Measurements from ENCODE around the gene ADPRHL1. TPM values are rescaled to one million over a fixed set of nuclear protein-coding genes. Genes with fewer than 3 reads are reported as not detected.
"Not testable (repeated sequence)": the region's sequence is repeated elsewhere in the genome, so short reads cannot be mapped to it uniquely, and the experiment has no call there.

The ADPRHL1 gene
- total RNA-seq, 2 donors from 2014 or later, result 4.6 to 6.2 TPM

GRCh38 chr13:113369189-113369588 lies 84.1 kb downstream of the ADPRHL1 start:
- Histone ChIP-seq H3K9me3 (no peaks in the 10 kb centered on the region), H3K9ac (ENCODE audit: low read depth in 2 of 2, low read length in 2 of 2) (no peak overlapping the region), H3K27me3 (no peaks in the 10 kb centered on the region), H3K36me3 (no peaks in the 10 kb centered on the region), H3K4me1 (no peaks in the 10 kb centered on the region), H3K4me3 (no peak overlapping the region), H3K27ac (no peak overlapping the region)
- intact Hi-C loops (cut with DNase I), result no loop called here
- TF ChIP-seq CTCF (IDR thresholded peaks at IDR 0.05), result no peak
- no peak for DNase-seq

- H3K9me3 ChIP-seq; H3K27me3 ChIP-seq; H3K27ac ChIP-seq; H3K4me3 ChIP-seq; intact Hi-C loops (cut with DNase I); H3K36me3 ChIP-seq; H3K9ac ChIP-seq (ENCODE audit: low read depth in 2 of 2, low read length in 2 of 2); DNase-seq; H3K4me1 ChIP-seq: not testable (repeated sequence)
Measured at GRCh38 chr13:113368353-113368752, 84.9 kb downstream of the ADPRHL1 start.

- H3K9me3 ChIP-seq, result no peaks in the 10 kb centered on the region
- intact Hi-C loops (cut with DNase I), result no loop called here
- no peaks in the 10 kb centered on the region for H3K4me1 ChIP-seq
- H3K36me3 ChIP-seq, result no peaks in the 10 kb centered on the region
- no peak overlapping the region for H3K27ac ChIP-seq
- no peak overlapping the region for H3K4me3 ChIP-seq
- no peaks in the 10 kb centered on the region for H3K27me3 ChIP-seq
- DNase-seq, result no peak
- no peak overlapping the region for H3K9ac ChIP-seq (ENCODE audit: low read depth in 2 of 2, low read length in 2 of 2)
- no peak for TF ChIP-seq CTCF (IDR thresholded peaks at IDR 0.05)
Measured at GRCh38 chr13:113367771-113368170, 85.5 kb downstream of the ADPRHL1 start.

GRCh38 chr13:113367020-113367560 lies 86.2 kb downstream of the ADPRHL1 start:
- no peak for DNase-seq
- Histone ChIP-seq H3K36me3 (no peaks in the 10 kb centered on the region), H3K9me3 (no peaks in the 10 kb centered on the region), H3K4me1 (no peaks in the 10 kb centered on the region), H3K4me3 (no peak overlapping the region), H3K27me3 (no peaks in the 10 kb centered on the region), H3K9ac (ENCODE audit: low read depth in 2 of 2, low read length in 2 of 2) (no peak overlapping the region), H3K27ac (no peak overlapping the region)
- intact Hi-C loops (cut with DNase I), result no loop called here
- TF ChIP-seq CTCF (IDR thresholded peaks at IDR 0.05), result no peak

GRCh38 chr13:113365971-113366588 lies 87.2 kb downstream of the ADPRHL1 start:
- no peak for TF ChIP-seq CTCF (IDR thresholded peaks at IDR 0.05)
- no peaks in the 10 kb centered on the region for H3K9me3 ChIP-seq
- no peak overlapping the region for H3K9ac ChIP-seq (ENCODE audit: low read depth in 2 of 2, low read length in 2 of 2)
- no peaks in the 10 kb centered on the region for H3K27me3 ChIP-seq
- no peak overlapping the region for H3K27ac ChIP-seq
- H3K36me3 ChIP-seq, result no peaks in the 10 kb centered on the region
- DNase-seq, result no peak
- H3K4me1 ChIP-seq, result no peaks in the 10 kb centered on the region
- H3K4me3 ChIP-seq, result no peak overlapping the region
- intact Hi-C loops (cut with DNase I), result no loop called here

- H3K27ac ChIP-seq, result no peak overlapping the region
- no peak overlapping the region for H3K4me3 ChIP-seq
- no peaks in the 10 kb centered on the region for H3K27me3 ChIP-seq
- DNase-seq, result no peak
- H3K36me3 ChIP-seq, result no peaks in the 10 kb centered on the region
- H3K9me3 ChIP-seq, result no peaks in the 10 kb centered on the region
- intact Hi-C loops (cut with DNase I), result no loop called here
- no peak overlapping the region for H3K9ac ChIP-seq (ENCODE audit: low read depth in 2 of 2, low read length in 2 of 2)
- no peak for TF ChIP-seq CTCF (IDR thresholded peaks at IDR 0.05)
- H3K4me1 ChIP-seq, result no peaks in the 10 kb centered on the region
Measured at GRCh38 chr13:113365583-113365970, 87.7 kb downstream of the ADPRHL1 start.

All from colonic mucosa (tissue), 4 donors.